IgD-negative memory B cell (primary cell): ENCODE measurements around the gene ADCY9. TPM values are rescaled to one million over a fixed set of nuclear protein-coding genes. Genes with fewer than 3 reads are reported as not detected.

Source experiments
- H3K27ac Mint-ChIP-seq, 3 donors: one replicate each; pipeline ENCODE4 v1.8.0; 2020 to 2022; ENCODE audit warnings: mild to moderate bottlenecking in 3 of 3, mixed read lengths in 3 of 3, moderate library complexity in 1 of 3
- H3K27me3 Mint-ChIP-seq: one replicate; pipeline ENCODE4 v1.8.0; 2021; ENCODE audit warnings: mixed read lengths
- H3K36me3 Mint-ChIP-seq: one replicate; pipeline ENCODE4 v1.8.0; 2020; ENCODE audit warnings: mild to moderate bottlenecking, mixed read lengths
- H3K4me1 Mint-ChIP-seq, 3 donors: one replicate each; pipeline ENCODE4 v1.8.0; 2020 to 2022; ENCODE audit warnings: mixed read lengths in 3 of 3, mild to moderate bottlenecking in 1 of 3
- H3K4me3 Mint-ChIP-seq, 4 donors: one replicate each; pipeline ENCODE4 v1.8.0; 2020 to 2022; ENCODE audit warnings: mild to moderate bottlenecking in 4 of 4, mixed read lengths in 4 of 4, moderate library complexity in 3 of 4
- H3K9me3 Mint-ChIP-seq, 3 donors: one replicate each; pipeline ENCODE4 v1.8.0; 2020 to 2021; ENCODE audit warnings: mixed read lengths in 3 of 3, mild to moderate bottlenecking in 1 of 3
- polyA plus RNA-seq: library from polyadenylated mRNA; unstranded; fragments of 300-500 nt; fragmentation: Illumina TruSeq; gene quantifications from one replicate; pipeline ENCODE4 v1.2.3, GENCODE V29; 2021

The ADCY9 gene
- polyA plus RNA-seq, 1 donor from 2014 or later: 0.21 TPM

DNA sequence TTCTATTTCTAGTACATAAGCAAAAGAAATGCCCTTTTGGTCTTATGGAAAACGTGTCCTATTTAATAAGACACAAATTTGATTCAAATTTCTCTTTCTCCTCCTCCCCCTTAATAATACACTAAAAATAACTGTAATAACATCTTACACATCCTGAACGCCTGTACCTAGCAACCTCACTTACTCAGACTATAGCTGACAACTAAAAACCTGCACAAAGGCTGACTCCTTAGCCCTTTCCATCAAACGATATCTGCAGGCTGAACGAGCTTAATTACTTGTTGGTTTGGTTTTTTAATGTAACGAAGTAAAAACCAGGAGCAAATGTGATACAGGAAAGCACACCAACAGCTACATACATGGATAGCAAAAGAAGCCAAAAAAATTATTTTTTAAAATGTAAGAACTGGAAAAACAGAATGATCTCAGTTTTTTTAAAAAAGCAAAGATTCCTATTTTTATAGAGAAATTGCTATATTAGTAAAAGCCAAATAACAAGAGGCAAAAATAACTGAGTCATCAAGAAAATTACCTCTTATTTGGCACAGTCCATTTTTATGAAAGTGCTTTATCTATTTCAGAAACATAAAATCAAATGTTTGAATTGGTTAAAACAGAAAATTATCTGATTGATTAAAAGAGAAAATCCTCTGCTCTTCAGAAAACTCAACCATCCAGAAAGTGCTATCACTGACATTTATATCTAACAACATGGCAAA lies 23.5 kb downstream of the ADCY9 start:
- Mint-ChIP-seq H3K4me3 (no peak overlapping the region), H3K9me3 (no peaks in the 10 kb centered on the region), H3K4me1 (peaks cover 0 to 9% (median 3%) of the 10 kb centered on the region in 3 donors), H3K27me3 (peaks cover 9% of the 10 kb centered on the region), H3K36me3 (no peaks in the 10 kb centered on the region), H3K27ac (no peak overlapping the region)

DNA sequence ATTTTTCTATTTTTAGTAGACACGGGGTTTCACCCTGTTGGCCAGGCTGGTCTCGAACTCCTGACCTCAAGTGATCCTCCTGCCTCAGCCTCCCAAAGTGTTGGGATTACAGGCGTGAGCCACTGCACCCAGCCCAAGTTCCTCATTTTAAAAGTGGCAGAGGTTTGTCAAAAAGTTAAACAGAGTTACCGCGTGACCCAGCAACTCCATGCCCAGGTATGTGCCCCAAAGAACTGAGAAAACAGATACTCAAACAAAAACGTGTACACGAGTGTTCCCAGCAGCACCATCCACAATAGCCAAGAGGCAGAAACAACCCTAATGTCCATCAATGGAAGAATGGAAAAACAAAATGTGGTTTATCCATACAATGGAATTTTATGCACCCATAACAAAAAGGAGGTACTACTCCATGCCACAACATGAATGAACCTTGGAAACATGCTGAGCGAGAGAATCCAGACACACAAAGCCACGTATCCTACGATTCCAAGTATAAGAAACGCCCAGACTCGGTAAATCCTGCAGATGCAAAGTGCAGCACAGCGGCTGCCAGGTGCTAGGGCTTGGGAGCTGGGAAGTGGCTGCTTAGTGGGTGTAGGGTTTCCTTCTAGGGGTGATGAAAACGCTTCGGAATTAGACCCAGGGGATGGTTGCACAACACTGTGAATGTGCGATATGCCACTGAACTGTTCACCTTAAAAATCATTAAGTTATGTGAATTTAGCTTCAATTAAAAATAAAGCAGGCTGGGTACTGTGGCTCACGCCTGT lies 24.8 kb downstream of the ADCY9 start:
- H3K4me3 Mint-ChIP-seq: no peak overlapping the region
- peaks cover 9% of the 10 kb centered on the region for H3K27me3 Mint-ChIP-seq
- no peak overlapping the region for H3K27ac Mint-ChIP-seq
- H3K9me3 Mint-ChIP-seq: no peaks in the 10 kb centered on the region
- no peaks in the 10 kb centered on the region for H3K36me3 Mint-ChIP-seq
- H3K4me1 Mint-ChIP-seq: peaks cover 0 to 8% (median 3%) of the 10 kb centered on the region in 3 donors

- Mint-ChIP-seq H3K9me3 (no peaks in the 10 kb centered on the region), H3K27ac (peak overlapping the region in 1 of 3 donors; percentile 13)
Measured at GRCh38 chr16:4090351-4090851, 25.8 kb downstream of the ADCY9 start.

GRCh38 chr16:4089811-4090301 lies 26.4 kb downstream of the ADCY9 start:
- H3K9me3 Mint-ChIP-seq: no peaks in the 10 kb centered on the region
- H3K4me1 Mint-ChIP-seq: peaks cover 0 to 3% (median 3%) of the 10 kb centered on the region in 3 donors
- no peak overlapping the region for H3K27ac Mint-ChIP-seq
- H3K27me3 Mint-ChIP-seq: peaks cover 9% of the 10 kb centered on the region
- H3K36me3 Mint-ChIP-seq: no peaks in the 10 kb centered on the region
- no peak overlapping the region for H3K4me3 Mint-ChIP-seq

More at GRCh38 chr16:4090351-4090851, 25.8 kb downstream of the ADCY9 start:
- no peak overlapping the region for H3K4me3 Mint-ChIP-seq
- H3K36me3 Mint-ChIP-seq: no peaks in the 10 kb centered on the region
- H3K27me3 Mint-ChIP-seq: peaks cover 9% of the 10 kb centered on the region
- H3K4me1 Mint-ChIP-seq: peaks cover 0 to 3% (median 3%) of the 10 kb centered on the region in 3 donors

GRCh38 chr16:4089251-4089810 lies 26.9 kb downstream of the ADCY9 start:
- Mint-ChIP-seq H3K27me3 (peaks cover 9% of the 10 kb centered on the region), H3K4me3 (no peak overlapping the region), H3K9me3 (no peaks in the 10 kb centered on the region), H3K27ac (no peak overlapping the region), H3K4me1 (peaks cover 0 to 3% (median 2%) of the 10 kb centered on the region in 3 donors), H3K36me3 (no peaks in the 10 kb centered on the region)

DNA sequence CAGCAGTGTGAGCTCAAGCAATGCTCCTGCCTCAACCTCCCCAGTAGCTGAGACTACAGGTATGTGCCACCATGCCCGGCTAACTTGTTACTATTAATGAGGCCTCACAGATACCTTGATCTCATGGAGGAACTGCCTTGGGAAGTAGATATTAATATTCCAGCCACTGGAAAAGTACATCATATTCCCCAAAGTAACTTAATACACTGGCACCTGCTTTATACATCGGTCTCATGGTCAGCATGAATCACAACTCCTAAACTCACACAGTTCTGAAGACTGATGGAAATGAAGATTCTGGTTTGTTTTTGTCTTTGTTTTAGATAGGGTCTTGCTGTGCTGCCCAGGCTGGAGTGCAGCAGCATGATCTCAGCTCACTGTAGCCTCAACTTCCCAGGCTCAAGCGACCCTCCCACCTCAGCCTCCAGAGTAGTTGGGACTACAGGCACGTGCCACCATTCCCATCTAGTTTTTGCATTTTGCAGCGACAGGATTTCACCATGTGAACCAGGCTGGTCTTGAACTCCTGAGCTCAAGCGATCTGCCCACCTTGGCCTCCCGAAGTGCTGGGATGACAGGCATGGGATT lies 28.2 kb downstream of the ADCY9 start:
- Mint-ChIP-seq H3K4me1 (peaks cover 0 to 3% (median 2%) of the 10 kb centered on the region in 3 donors), H3K27ac (no peak overlapping the region), H3K27me3 (peaks cover 9% of the 10 kb centered on the region), H3K4me3 (no peak overlapping the region), H3K36me3 (no peaks in the 10 kb centered on the region), H3K9me3 (peaks cover 3 to 4% (median 4%) of the 10 kb centered on the region in 3 donors)

GRCh38 chr16:4087099-4087885 lies 28.9 kb downstream of the ADCY9 start:
- no peaks in the 10 kb centered on the region for H3K36me3 Mint-ChIP-seq
- H3K4me1 Mint-ChIP-seq: peaks cover 0 to 3% (median 2%) of the 10 kb centered on the region in 3 donors
- no peak overlapping the region for H3K27ac Mint-ChIP-seq
- H3K4me3 Mint-ChIP-seq: no peak overlapping the region
- H3K9me3 Mint-ChIP-seq: peaks cover 3 to 4% (median 4%) of the 10 kb centered on the region in 3 donors
- H3K27me3 Mint-ChIP-seq: peaks cover 9% of the 10 kb centered on the region

GRCh38 chr16:4086153-4086552 lies 30.1 kb downstream of the ADCY9 start:
- Mint-ChIP-seq H3K9me3 (peaks cover 3 to 4% (median 4%) of the 10 kb centered on the region in 3 donors), H3K4me3 (no peak overlapping the region), H3K27me3 (peaks cover 9% of the 10 kb centered on the region), H3K27ac (no peak overlapping the region), H3K36me3 (no peaks in the 10 kb centered on the region), H3K4me1 (peaks cover 0 to 3% (median 2%) of the 10 kb centered on the region in 3 donors)

DNA sequence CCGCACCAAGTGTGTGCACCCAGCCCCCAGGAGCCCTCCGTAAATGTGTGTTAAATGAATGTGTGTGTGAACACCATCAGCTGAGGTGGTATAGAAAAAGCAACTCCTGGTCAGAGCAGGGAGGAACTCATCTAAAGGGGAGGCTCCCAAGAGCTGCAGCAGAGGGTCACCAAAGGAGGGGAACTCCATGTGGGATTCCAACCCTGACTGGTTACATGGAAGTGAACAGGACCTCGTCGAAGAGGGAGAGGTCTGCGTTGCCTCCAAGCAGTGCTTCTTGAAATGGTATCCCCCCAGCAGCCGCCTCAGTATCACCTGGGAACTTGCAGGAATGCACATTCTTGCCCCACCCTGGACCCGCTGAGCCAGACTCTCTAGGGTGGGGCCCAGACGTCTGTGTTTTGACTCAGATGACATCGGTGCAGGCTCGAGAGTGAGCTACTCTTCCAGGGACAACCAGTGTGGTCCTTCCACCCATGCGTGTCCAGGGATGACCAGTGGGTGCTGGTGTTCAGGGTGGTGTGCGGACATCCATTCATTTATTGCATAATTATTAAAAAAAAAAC lies 30.8 kb downstream of the ADCY9 start:
- Mint-ChIP-seq H3K36me3 (no peaks in the 10 kb centered on the region), H3K27ac (no peak overlapping the region), H3K27me3 (peaks cover 8% of the 10 kb centered on the region), H3K4me3 (no peak overlapping the region), H3K4me1 (peaks cover 0 to 2% (median 0%) of the 10 kb centered on the region in 3 donors), H3K9me3 (peaks cover 3 to 4% (median 4%) of the 10 kb centered on the region in 3 donors)

- Mint-ChIP-seq H3K4me1 (no peaks in the 10 kb centered on the region), H3K36me3 (no peaks in the 10 kb centered on the region), H3K27me3 (no peaks in the 10 kb centered on the region), H3K9me3 (peaks cover 3 to 4% (median 4%) of the 10 kb centered on the region in 3 donors), H3K4me3 (no peak overlapping the region), H3K27ac (no peak overlapping the region)
Measured at GRCh38 chr16:4083347-4083870, 32.8 kb downstream of the ADCY9 start.

DNA sequence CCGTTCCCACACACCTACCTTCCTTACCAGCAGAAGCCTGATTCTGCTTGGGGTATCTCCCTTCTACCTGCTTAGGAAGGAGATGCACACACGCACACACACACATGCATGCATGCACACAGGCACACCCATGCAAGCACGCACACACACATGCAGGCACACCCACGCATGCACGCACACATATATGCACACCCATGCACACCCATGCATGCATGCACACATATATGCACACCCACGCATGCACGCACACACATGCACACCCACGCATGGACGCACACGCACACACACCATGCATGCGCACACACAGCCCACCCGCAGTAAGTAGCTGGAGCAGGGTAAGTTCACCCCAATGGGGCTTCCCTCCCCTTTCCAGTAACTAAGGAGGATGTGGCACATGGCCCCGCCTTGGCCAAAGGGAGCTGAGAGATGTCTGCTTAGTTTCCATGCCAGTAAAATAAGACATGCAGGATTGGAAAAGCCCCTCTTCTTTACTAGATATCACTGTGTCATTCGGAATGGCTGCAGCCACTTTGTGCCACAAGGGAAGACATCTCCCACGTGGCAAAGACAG lies 33.7 kb downstream of the ADCY9 start:
- Mint-ChIP-seq H3K4me3 (no peak overlapping the region), H3K36me3 (no peaks in the 10 kb centered on the region), H3K27ac (no peak overlapping the region), H3K27me3 (no peaks in the 10 kb centered on the region), H3K4me1 (no peaks in the 10 kb centered on the region), H3K9me3 (peaks cover 3 to 4% (median 4%) of the 10 kb centered on the region in 3 donors)

DNA sequence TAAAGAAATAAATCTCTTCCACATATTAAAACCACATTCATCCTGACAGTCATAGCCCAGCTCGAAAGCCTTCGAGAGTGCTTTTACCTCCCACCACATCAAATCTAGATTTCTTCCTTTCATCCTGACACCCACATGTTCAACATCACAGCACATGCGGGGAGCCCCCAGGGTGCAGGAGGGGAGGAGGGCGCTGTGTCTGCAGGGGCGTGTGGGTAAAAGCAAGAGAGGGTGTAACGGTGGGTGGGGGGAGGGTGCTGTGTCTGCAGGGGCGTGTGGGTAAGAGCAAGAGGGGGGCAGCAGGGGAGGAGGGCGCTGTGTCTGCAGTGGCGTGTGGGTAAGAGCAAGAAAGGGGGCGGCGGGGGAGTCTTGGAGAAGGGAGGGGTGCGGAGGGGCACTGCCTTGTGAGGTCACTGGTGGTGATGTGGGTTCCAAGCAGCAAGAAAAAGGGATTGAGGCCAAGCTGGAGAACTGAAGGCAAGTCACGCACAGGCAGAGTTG lies 34.7 kb downstream of the ADCY9 start:
- H3K27ac Mint-ChIP-seq: no peak overlapping the region
- no peak overlapping the region for H3K4me3 Mint-ChIP-seq
- no peaks in the 10 kb centered on the region for H3K4me1 Mint-ChIP-seq

GRCh38 chr16:4081047-4081446 lies 35.2 kb downstream of the ADCY9 start:
- Mint-ChIP-seq H3K9me3 (peaks cover 3 to 4% (median 4%) of the 10 kb centered on the region in 3 donors), H3K27me3 (no peaks in the 10 kb centered on the region), H3K27ac (no peak overlapping the region), H3K4me1 (no peaks in the 10 kb centered on the region), H3K36me3 (no peaks in the 10 kb centered on the region), H3K4me3 (no peak overlapping the region)

More for the DNA sequence above, 34.7 kb downstream of the ADCY9 start:
- Mint-ChIP-seq H3K9me3 (peaks cover 3 to 4% (median 4%) of the 10 kb centered on the region in 3 donors), H3K36me3 (no peaks in the 10 kb centered on the region), H3K27me3 (no peaks in the 10 kb centered on the region)
